Activated naive CD4-positive, alpha-beta T cell treated with Interleukin-2 at 50 U/mL for 16 hours (primary cell): Measurements from ENCODE around the gene ELMO3.
A peak's percentile ranks its signal among the peaks of the same experiment; 100 is the strongest.

Experiments
- DNase-seq: peaks from one replicate; pipeline ENCODE4 v3.0.0-alpha.2; 2020

Gene ELMO3

DNA sequence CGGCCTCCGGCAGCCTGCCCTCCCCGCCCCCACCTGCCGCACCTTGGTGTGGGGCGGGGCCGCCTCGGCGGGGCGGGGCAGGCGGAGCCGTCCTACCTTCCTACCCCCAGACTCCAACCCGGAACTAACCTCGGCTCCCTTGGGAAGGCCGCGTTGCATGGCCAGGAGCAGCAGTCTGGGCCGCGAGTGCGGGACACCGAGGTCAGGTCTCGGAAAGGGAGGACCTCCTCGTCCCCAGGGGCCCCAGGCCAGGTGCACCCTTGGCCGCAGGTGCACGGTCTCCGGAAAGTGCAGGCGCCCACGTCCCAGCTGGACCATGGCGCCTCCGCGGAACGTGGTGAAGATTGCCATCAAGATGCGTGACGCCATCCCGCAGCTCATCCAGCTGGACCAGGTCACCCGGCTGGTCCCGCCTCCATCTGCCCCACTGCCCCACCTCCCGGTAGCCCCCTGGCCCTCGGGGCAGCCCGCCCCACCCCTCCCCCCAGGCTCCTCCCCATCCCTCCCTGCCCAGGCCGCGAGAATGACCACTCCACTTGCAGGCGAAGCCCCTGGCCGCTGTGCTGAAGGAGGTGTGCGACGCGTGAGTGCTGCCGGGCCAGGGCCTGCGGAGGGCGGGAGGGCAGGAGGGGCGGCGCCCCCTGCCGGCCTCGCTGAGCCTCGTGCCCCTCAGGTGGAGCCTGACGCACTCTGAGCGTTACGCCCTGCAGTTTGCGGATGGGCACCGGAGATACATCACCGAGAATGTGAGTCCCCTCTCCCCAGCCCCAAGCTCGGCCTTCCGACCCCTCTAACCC is at the start of gene ELMO3:
TSS of gene ELMO3 (plus strand) at position 121 of the 797 bp plus-strand sequence. CDS start at position 317, 196 bp downstream.
- DNase-seq, result no peak

DNA sequence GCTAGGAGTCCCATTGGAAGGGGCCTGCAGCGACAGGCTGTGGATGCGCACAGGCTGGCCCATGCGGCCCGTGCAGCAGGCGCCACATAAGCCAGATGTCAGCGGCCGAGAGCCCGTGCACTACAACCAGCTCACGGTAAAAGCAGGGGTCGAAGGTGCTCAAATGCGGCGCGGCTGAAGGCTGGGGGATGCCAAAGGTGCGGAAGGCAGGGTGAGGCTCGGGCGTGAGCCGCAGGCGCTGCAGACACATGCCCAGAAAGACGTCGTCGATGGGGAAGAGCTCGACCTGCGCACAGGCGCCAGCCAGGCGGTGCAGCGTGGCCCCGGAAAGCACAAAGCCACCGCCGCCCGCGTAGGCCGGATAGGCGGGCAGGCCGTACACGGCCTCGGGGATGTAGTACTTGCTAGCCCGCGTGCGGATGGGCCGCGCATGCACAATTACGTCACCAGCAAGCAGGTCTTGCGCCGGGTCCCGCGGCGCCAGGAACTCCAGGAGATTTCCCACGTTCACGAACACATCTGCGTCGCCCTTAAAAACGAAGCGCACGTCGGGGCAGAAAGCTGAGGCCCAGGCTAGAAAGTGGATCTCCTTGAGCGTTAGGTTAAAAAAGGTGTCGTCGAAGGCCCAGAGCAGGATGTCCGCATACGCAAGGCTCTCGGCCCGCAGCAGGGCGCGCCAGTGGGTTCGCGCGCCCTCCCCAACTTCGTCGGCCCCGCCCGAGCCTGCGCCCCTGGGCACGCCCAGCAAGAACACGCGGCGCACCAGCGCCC is 49.5 kb upstream of the ELMO3 start:
- no peak for DNase-seq

GRCh38 chr16:67150047-67150832 is 48.7 kb upstream of the ELMO3 start:
- DNase-seq, result peak; percentile 63

GRCh38 chr16:67150833-67151396 is 48.0 kb upstream of the ELMO3 start, which contains the start of gene B3GNT9:
Gene B3GNT9, minus strand, starts transcription at chr16:67150998. Its CDS starts 513 bp downstream, at chr16:67150485.
- DNase-seq, result peak; percentile 48

- DNase-seq, result no peak
Observed at GRCh38 chr16:67151431-67152097, 47.4 kb upstream of the ELMO3 start.

- DNase-seq, result no peak
Observed at GRCh38 chr16:67154578-67155294, 44.2 kb upstream of the ELMO3 start.

DNA sequence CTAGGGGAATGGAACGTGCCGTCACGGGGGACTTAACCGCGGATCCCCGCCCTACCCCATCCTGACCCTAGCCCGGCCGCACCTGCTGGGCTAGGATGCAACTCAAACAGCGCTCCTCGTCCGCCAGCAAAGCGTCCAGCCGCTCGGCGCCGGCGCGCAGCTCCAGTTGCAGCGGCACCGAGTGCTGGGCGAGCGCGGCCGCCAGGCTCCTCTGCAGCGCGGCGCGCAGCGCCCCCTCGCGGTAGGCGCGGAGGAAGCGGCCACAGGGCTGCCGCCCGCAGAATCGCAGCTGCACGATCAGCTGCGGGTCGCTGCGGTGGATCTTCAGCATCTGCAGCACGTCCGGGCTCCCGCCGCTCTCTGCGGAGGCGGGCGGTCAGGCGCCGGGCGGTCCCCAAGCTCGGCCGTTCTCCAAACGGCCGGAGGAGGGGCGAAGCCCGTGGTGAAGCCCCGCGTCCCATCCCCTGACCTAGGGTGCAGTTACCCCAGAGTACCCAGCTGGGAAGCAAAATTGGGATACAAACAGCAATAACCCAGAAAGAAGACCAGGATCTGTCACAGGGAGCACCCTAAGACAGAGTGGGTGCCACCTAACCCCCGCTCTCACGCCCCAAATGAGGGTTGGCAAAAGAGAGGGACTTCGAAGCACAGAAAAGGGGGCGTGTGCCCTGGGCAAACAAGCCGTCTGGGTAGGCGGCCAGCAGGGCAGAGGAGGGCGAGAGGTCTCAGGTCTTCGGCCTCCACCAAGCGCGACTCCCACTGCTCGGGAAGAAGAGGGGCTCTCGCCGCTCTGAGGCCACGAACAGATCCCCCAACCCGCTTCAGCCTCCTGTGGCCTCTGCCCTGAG is 43.4 kb upstream of the ELMO3 start:
- DNase-seq, result peak; percentile 82

DNA sequence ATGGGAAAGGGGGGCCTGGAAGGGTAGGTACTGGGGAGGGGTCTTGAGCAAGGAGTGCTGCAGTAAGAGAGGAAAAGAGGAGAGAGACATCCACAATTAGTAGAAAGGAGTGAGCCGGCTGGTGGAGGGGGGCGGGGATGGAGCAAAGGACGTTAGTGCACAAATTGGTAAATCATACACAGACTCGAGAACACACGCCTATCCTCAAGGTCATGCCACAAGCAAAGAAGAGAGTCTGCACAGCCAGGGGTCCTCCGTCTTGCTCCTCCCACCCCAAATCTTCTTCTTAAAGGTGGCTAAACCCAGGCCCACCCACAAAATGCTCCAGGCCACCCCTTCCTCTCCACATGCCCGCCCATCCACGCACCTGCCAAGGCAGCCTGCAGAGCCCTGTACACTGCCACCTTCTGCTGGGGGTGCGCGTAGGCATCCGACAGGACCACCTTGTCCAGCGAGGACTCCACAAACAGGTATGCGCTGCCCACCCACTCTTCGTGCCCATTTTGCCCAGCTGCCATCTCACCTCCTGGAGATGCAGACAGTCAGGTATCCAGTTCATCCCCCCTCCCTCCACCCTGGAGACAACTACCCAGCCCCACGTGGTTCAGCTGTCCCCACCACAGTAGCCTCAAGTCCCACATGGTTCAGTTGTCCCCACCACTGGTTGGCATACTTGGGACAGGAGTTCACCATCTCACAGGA is 42.6 kb upstream of the ELMO3 start:
- no peak for DNase-seq

DNA sequence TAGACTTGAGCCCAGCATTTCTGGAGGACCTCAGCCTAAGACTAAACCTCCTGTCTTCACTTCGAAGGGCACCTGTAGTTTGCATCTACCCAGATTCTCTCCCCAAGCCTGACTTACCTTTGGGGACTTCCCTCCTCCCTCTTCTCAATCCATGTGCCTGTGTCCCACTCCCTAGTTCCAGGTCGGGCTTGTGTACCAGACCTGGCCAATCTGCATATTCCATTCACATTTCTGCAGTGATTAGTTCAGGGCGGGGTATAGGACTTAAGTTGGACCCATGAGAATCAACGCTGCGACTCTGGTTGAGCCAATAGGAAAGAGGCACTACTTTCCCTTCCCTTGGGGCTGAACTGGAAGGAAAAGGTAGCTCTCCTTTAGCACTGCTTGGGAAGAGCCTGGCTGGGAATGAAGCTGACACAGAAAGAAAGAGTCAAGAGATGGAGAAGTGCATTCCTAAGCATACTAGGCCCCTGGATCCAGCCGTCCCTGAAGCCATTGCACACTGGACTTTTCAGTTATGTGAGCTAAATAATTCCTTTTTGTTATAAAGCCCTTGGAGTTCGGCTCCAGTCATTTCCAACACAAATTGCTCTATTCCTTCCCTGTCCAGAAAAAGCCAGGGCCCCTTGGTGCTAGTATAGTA is 41.7 kb upstream of the ELMO3 start:
- no peak for DNase-seq

DNA sequence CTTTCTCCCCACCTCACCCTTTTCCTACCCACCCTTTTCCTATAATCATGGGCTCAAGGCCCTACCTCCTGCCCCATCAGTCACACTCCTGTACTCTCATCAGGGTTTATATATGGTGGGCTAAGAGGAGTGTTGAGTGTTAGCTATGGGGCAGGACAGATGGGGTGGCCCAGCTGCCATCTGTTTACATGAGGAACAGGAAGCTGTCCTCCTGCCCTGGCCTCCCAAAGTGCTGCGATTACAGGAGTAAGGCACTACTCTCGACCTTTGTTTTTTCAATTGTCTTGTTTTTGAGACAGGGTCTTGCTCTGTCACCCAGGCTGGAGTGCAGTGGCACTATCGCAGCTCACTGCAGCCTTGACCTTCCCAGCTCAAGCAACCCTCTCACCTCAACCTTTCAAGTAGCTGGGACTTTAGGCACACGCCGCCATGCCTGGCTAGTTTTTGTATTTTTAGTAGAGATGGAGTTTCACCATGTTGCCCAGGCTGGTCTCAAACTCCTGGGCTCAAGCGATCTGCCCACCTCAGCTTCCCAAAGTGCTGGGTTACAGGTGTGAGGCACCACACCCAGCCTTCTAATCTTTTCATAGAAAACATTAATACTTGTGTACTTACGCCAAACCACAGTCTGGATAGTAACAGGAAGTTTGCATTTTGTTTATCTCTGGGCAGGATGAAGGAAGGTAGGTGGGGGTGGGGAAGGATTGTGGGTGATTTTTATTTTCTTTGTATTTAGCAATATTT is 40.9 kb upstream of the ELMO3 start:
- DNase-seq, result no peak

DNA sequence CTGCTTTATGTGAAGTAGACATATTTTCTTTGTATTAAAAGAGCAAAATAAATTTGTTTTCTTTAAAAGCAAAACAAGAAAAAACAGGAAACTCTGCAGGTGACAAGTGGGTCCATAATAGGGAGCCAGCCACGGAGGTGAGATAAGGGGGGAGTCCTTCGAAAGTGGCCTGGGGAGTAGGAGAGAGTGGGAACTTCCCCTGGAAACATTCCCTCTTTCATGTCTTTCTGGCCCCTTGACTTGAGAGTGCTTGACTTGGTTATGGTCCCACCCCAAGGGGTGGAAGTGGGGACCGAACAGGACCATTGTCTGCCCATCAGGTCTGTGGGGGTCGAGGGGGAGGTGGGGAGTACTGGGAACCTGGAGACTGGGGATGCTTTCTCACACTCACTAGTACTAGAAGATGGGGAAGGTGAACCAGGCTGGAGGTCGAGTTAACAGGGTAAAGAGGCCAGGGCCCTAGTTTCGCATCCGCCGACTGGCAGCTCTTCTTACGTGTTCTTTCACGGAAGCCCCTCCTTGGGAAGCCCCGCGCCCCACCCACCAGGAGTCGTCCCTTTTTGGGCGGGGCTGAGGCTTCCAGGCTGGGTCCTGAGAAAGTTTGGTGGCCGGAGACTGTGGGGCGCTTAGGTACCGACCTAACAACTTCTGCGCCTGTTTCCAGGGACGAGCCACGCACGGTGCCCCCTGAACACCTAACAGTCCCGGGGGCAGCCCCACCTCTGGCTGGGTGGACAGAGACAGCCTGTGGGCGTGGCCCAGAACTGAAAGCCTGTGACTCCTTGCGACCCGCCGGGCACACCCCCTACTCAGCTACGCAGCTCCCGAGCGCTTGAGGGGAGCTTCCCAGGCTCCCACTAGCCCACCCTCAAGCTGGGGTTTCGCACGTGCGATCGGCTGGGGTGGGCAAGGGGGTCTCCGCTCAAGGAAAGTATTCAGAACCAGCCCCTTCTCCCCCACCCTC is 40.0 kb upstream of the ELMO3 start:
- peak; percentile 85 for DNase-seq

DNA sequence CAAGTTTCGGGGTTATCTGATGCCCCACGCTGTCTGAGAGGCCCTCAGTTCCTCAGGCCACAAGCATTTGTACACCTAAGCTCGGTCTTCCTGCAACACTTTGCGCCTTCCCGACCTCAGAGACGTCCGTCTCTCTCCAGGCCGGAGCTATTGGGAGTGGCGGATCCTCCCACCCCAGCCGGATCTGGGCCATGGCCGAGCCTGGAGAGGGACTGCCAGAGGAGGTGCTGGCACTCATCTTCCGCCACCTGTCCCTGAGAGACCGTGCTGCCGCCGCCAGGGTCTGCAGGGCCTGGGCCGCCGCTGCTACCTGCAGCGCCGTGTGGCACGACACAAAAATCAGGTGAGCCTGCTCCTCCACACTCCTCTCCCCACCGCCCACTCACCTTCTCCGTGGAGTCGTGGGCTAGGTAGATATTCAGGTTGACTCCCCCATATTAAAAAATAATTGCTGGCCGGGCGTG is 37.3 kb upstream of the ELMO3 start:
- DNase-seq, result no peak

- no peak for DNase-seq
Observed at GRCh38 chr16:67162506-67163163, 36.3 kb upstream of the ELMO3 start.

DNA sequence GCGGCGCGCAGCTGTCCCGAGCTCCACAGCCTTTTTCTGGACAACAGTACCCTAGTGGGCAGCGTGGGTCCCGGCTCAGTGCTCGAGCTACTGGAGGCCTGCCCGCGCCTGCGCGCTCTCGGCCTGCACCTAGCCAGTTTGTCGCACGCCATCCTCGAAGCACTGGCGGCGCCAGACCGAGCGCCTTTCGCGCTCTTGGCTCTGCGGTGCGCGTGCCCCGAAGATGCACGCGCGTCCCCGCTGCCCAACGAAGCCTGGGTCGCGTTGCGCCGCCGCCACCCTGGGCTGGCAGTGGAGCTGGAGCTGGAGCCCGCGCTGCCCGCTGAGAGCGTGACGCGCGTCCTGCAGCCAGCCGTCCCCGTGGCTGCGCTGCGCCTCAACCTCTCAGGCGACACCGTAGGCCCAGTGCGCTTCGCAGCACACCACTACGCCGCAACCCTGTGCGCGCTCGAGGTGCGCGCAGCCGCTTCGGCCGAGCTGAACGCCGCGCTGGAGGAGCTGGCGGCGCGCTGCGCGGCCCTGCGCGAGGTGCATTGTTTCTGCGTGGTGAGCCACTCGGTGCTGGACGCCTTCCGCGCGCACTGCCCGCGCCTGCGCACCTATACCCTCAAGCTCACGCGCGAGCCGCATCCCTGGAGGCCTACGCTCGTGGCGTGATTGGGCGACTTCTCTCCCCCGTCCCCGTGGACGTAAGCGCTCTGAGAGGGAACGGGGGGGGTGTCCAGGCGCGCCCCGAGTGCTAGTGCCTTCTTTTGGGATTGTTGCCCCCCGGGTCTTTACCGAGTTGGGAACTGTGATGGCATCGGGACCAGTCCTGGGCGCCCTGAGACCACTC is 35.5 kb upstream of the ELMO3 start:
- DNase-seq, result peak; percentile 40

DNA sequence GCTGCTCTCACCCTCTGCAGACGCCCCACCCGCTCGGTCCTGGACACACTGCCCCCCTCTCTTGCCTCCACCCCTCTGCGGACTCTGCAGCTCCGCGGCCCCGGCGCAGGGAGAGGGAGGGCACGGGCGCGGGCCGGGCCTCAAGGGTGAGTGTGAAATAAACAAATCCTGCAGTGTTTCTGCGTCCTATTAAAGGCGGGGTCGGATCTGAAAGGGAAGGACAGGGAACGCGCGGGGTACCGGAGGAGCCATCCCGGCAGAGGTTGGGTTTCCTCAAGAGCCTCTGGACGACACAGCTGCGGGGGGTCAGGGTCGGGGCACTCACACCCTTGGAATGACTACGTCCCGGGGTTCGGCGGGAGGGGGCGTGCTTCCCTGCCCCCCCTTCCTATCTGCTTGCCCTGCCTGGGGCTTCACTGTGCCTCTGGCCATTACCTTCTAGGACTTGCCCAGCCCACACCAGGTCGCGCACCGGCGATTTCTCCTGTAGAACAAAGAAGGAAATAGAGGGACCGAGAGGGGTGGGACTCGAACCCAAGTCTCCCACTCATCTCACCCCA is 34.9 kb upstream of the ELMO3 start:
- DNase-seq, result no peak
